Coronary artery (tissue), 2 donors: ENCODE measurements around the gene EFCAB6.

ENCODE experiments used
- DNase-seq: peaks from one replicate; pipeline ENCODE4 v3.0.0-alpha.2; 2017; ENCODE audit warnings: low spot score
- H3K27ac ChIP-seq, 2 donors: fragments of 200-600 bp; sonication (generic); one replicate each; pipeline ENCODE4 v1.5.1; 2016 to 2019
- H3K4me3 ChIP-seq: fragments of 200-600 bp; sonication (generic); 2 replicates; pipeline ENCODE4 v1.5.1; 2016; ENCODE audit warnings: mild to moderate bottlenecking, moderate library complexity
- CTCF ChIP-seq: fragments of 200-600 bp; sonication (generic); IDR thresholded peaks from one replicate; pipeline ENCODE4 v1.5.1; 2019; ENCODE audit warnings: antibody characterized with exemption

EFCAB6 gene

GRCh38 chr22:43714104-43714503 is 98.0 kb downstream of the EFCAB6 start:
- DNase-seq: no peak
- no peak for TF ChIP-seq CTCF
- Histone ChIP-seq H3K27ac (no peak overlapping the region), H3K4me3 (no peak overlapping the region)

- Histone ChIP-seq H3K27ac (no peak overlapping the region), H3K4me3 (no peak overlapping the region)
- no peak for TF ChIP-seq CTCF
- no peak for DNase-seq
These were observed 100.4 kb downstream of the EFCAB6 start for GRCh38 chr22:43711681-43712080.

GRCh38 chr22:43707648-43708047 is 104.5 kb downstream of the EFCAB6 start:
- no peak for TF ChIP-seq CTCF
- no peak overlapping the region for H3K4me3 ChIP-seq
- no peak overlapping the region for H3K27ac ChIP-seq
- no peak for DNase-seq

- DNase-seq: no peak
- H3K27ac ChIP-seq: no peak overlapping the region
- TF ChIP-seq CTCF: no peak
- no peak overlapping the region for H3K4me3 ChIP-seq
These were observed 105.4 kb downstream of the EFCAB6 start for GRCh38 chr22:43706571-43707328.

- no peak for DNase-seq
- TF ChIP-seq CTCF: no peak
- no peak overlapping the region for H3K4me3 ChIP-seq
- no peak overlapping the region for H3K27ac ChIP-seq
These were observed 106.0 kb downstream of the EFCAB6 start for GRCh38 chr22:43706151-43706550.

GRCh38 chr22:43704051-43704450 is 108.1 kb downstream of the EFCAB6 start:
- DNase-seq: no peak
- no peak for TF ChIP-seq CTCF

GRCh38 chr22:43698403-43698802 is 113.7 kb downstream of the EFCAB6 start:
- Histone ChIP-seq H3K27ac (no peak overlapping the region), H3K4me3 (no peak overlapping the region)
- DNase-seq: no peak
- TF ChIP-seq CTCF: no peak

More at GRCh38 chr22:43704051-43704450, 108.1 kb downstream of the EFCAB6 start:
- no peak overlapping the region for H3K27ac ChIP-seq
- no peak overlapping the region for H3K4me3 ChIP-seq
